K562 (cell line): Measurements from ENCODE around the gene LRRC25. TPM values are rescaled to one million over a fixed set of nuclear protein-coding genes. Genes with fewer than 3 reads are reported as not detected.

Experiments used
- BMI1 ChIP-seq: fragments of 150-350 bp; IDR thresholded peaks from 2 replicates; pipeline ENCODE4 v1.6.1; 2014; ENCODE audit warnings: low read length
- BRF1 ChIP-seq: IDR thresholded peaks from 3 replicates; pipeline ENCODE4 v1.6.1; 2011; ENCODE audit warnings: borderline replicate concordance, mild to moderate bottlenecking; ENCODE audit not compliant: insufficient read length; ENCODE audit errors: extremely low read depth
- DLX4 ChIP-seq: fragments of 250-450 bp; sonication (Bioruptor Pico); IDR thresholded peaks from 2 replicates; pipeline ENCODE4 v1.6.1; 2021; ENCODE audit warnings: mild to moderate bottlenecking
- E4F1 ChIP-seq: fragments of 250-450 bp; sonication (Bioruptor Pico); IDR thresholded peaks from 2 replicates; pipeline ENCODE4 v1.5.0; 2021; ENCODE audit warnings: mild to moderate bottlenecking, borderline replicate concordance
- ELF2 ChIP-seq: fragments of 250-450 bp; sonication (Bioruptor Pico); IDR thresholded peaks from 2 replicates; pipeline ENCODE4 v1.5.0; 2021; ENCODE audit warnings: mild to moderate bottlenecking
- ERF ChIP-seq: fragments of 450-650 bp; formaldehyde crosslinking; IDR thresholded peaks from 2 replicates; pipeline ENCODE4 v1.4.0; 2020; ENCODE audit warnings: mild to moderate bottlenecking, mixed read lengths
- FOXK1 ChIP-seq: sonication (generic); formaldehyde crosslinking; IDR thresholded peaks from 2 replicates; pipeline ENCODE4 v1.8.0; 2022; ENCODE audit warnings: missing genetic modification reagents, mild to moderate bottlenecking, borderline replicate concordance
- HMG20A ChIP-seq: fragments of 450-650 bp; formaldehyde crosslinking; conservative IDR thresholded peaks from 2 replicates; pipeline ENCODE4 v1.4.0; 2020; ENCODE audit warnings: mild to moderate bottlenecking, mixed read lengths
- KDM5B ChIP-seq: fragments of 200-600 bp; sonication (generic); IDR thresholded peaks from 2 replicates; pipeline ENCODE4 v1.6.1; 2012; ENCODE audit warnings: low read depth, mild to moderate bottlenecking, moderate library complexity, low read length, control low read depth, inconsistent platforms; ENCODE audit not compliant: insufficient replicate concordance
- NRF1 ChIP-seq, 2 experiments: fragments of 450-650 bp; IDR thresholded peaks in 1 of 2; conservative IDR thresholded peaks in 1 of 2; 2 replicates each; pipeline ENCODE4 v1.6.1; 2014; ENCODE audit warnings: mild to moderate bottlenecking in 2 of 2
- POLR2A ChIP-seq: fragments of 450-650 bp; conservative IDR thresholded peaks from 2 replicates; pipeline ENCODE4 v1.6.1; 2016
- POLR2H ChIP-seq: IDR thresholded peaks from 2 replicates; pipeline ENCODE4 v1.6.1; 2016; ENCODE audit warnings: missing genetic modification characterization, low read depth, mild to moderate bottlenecking, control low read depth, missing compliant biosample characterization, moderate library complexity
- RFX1 ChIP-seq: fragments of 450-650 bp; IDR thresholded peaks from 2 replicates; pipeline ENCODE4 v1.6.1; 2016; ENCODE audit warnings: mild to moderate bottlenecking, moderate library complexity
- SMAD1 ChIP-seq: fragments of 150-350 bp; IDR thresholded peaks from 2 replicates; pipeline ENCODE4 v1.6.1; 2014; ENCODE audit warnings: low read length, low read depth; ENCODE audit not compliant: partially characterized antibody
- SMARCB1 ChIP-seq: IDR thresholded peaks from 2 replicates; pipeline ENCODE4 v1.6.1; 2011; ENCODE audit warnings: improper control_type of control experiment, low read depth; ENCODE audit not compliant: insufficient read length
- TAF7 ChIP-seq: fragments of 450-650 bp; IDR thresholded peaks from 2 replicates; pipeline ENCODE4 v1.6.1; 2016; ENCODE audit warnings: missing genetic modification characterization, missing compliant biosample characterization
- TCF15 ChIP-seq: fragments of 250-450 bp; sonication (Bioruptor Pico); IDR thresholded peaks from 2 replicates; pipeline ENCODE4 v1.8.0; 2022; ENCODE audit warnings: moderate library complexity, mild to moderate bottlenecking, inconsistent platforms
- ZNF253 ChIP-seq: fragments of 250-450 bp; sonication (Bioruptor Pico); conservative IDR thresholded peaks from 2 replicates; pipeline ENCODE4 v1.6.1; 2021; ENCODE audit warnings: mild to moderate bottlenecking
- ZNF282 ChIP-seq: sonication (generic); formaldehyde crosslinking; IDR thresholded peaks from 2 replicates; pipeline ENCODE4 v1.8.1; 2023; ENCODE audit warnings: missing genetic modification reagents
- ZNF444 ChIP-seq: fragments of 250-450 bp; sonication (Bioruptor Pico); IDR thresholded peaks from 2 replicates; pipeline ENCODE4 v1.4.0; 2020; ENCODE audit warnings: mild to moderate bottlenecking, moderate library complexity
- ZNF589 ChIP-seq: fragments of 200-800 bp; sonication (Bioruptor generic); IDR thresholded peaks from 2 replicates; pipeline ENCODE4 v1.6.1; 2016; ENCODE audit warnings: low read depth, missing genetic modification characterization, missing compliant biosample characterization
- ZNF696 ChIP-seq: fragments of 250-450 bp; sonication (Bioruptor Pico); conservative IDR thresholded peaks from 2 replicates; pipeline ENCODE4 v1.4.0; 2020; ENCODE audit warnings: mild to moderate bottlenecking, moderate library complexity
- polyA plus RNA-seq, 8 experiments: library from polyadenylated mRNA; depleted of rRNA in 4 of 8; stranded (reverse) in 5 of 8; unstranded in 3 of 8; fragments of >200 nt; fragmentation: Nextera tagmentation in 2 of 8; fragmentation: Illumina TruSeq in 1 of 8; extraction: Ambion mirVana in 2 of 8; extraction: Trizol in 1 of 8; gene quantifications; 2 replicates each; pipeline versions ENCODE4 v1.2.1 to v1.2.3, GENCODE V29; 2011 to 2014; ENCODE audit warnings: inconsistent platforms in 1 of 8, missing spikeins in 1 of 8
- total RNA-seq, 7 experiments: library from RNA; depleted of rRNA in 6 of 7; stranded (reverse); fragments of >200 nt in 6 of 7; fragmentation: Illumina TruSeq in 2 of 7; extraction: Trizol in 2 of 7; gene quantifications; 2 replicates each; pipeline versions ENCODE4 v1.2.1 to v1.2.3, GENCODE V29; 2011 to 2021; ENCODE audit warnings: low replicate concordance in 1 of 7
- TF ChIP-seq, protein P1 (sequence below): fragments of 200-800 bp; sonication (Bioruptor generic); IDR thresholded peaks from 2 replicates; pipeline ENCODE4 v1.6.1; 2017; ENCODE audit warnings: missing genetic modification characterization, missing compliant biosample characterization
- TF ChIP-seq, protein P2 (sequence below): sonication (generic); formaldehyde crosslinking; IDR thresholded peaks from 2 replicates; pipeline ENCODE4 v1.9.0; 2022; ENCODE audit warnings: mild to moderate bottlenecking, missing genetic modification reagents

LRRC25 gene
- total and polyA plus RNA-seq, 9 of the 15 experiments (the other 6 are each of a cell fraction or from before 2014, with no cell fraction given), result 0.07 to 0.36 (median 0.10) TPM; not detected in 3

- TF ChIP-seq E4F1 (CRISPR knock-in tag), result no peak
- no peak for TF ChIP-seq POLR2H (tag)
- no peak for TF ChIP-seq TAF7 (tag)
- TF ChIP-seq, protein P1, sequence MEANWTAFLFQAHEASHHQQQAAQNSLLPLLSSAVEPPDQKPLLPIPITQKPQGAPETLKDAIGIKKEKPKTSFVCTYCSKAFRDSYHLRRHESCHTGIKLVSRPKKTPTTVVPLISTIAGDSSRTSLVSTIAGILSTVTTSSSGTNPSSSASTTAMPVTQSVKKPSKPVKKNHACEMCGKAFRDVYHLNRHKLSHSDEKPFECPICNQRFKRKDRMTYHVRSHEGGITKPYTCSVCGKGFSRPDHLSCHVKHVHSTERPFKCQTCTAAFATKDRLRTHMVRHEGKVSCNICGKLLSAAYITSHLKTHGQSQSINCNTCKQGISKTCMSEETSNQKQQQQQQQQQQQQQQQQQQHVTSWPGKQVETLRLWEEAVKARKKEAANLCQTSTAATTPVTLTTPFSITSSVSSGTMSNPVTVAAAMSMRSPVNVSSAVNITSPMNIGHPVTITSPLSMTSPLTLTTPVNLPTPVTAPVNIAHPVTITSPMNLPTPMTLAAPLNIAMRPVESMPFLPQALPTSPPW (CRISPR knock-in tag), result peak; percentile 95
- no peak for TF ChIP-seq SMAD1
- TF ChIP-seq HMG20A (CRISPR knock-in tag), result no peak
- TF ChIP-seq ZNF253, result no peak
- peak; percentile 78 to 83 for TF ChIP-seq NRF1 (conservative IDR thresholded peaks at IDR 0.05 in 1 of 2, IDR thresholded peaks at IDR 0.05 in 1 of 2)
- TF ChIP-seq ELF2, result no peak
- no peak for TF ChIP-seq BRF1
- TF ChIP-seq ZNF696 (CRISPR knock-in tag), result no peak
- TF ChIP-seq RFX1, result peak; percentile 97
- peak; percentile 21; the same call in 1 of the 2 replicates for TF ChIP-seq ERF (CRISPR knock-in tag)
- TF ChIP-seq, protein P2, sequence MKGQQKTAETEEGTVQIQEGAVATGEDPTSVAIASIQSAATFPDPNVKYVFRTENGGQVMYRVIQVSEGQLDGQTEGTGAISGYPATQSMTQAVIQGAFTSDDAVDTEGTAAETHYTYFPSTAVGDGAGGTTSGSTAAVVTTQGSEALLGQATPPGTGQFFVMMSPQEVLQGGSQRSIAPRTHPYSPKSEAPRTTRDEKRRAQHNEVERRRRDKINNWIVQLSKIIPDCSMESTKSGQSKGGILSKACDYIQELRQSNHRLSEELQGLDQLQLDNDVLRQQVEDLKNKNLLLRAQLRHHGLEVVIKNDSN, result no peak
- 0 out of 2 replicates have a peak, but pooled peaks have one; percentile 0 for TF ChIP-seq POLR2A
- TF ChIP-seq BMI1, result peak; percentile 86
- TF ChIP-seq DLX4 (CRISPR knock-in tag), result no peak
- TF ChIP-seq KDM5B, result no peak
- TF ChIP-seq TCF15, result no peak
- no peak for TF ChIP-seq ZNF444 (CRISPR knock-in tag)
- no peak for TF ChIP-seq FOXK1 (CRISPR knock-in tag)
- no peak for TF ChIP-seq ZNF282 (CRISPR knock-in tag)
- TF ChIP-seq ZNF589 (CRISPR knock-in tag), result no peak
- TF ChIP-seq SMARCB1, result no peak
Measured at GRCh38 chr19:18428787-18429674, 31.6 kb upstream of the LRRC25 start (continued).
